DMS 273 (cell line): ENCODE results near the gene FOXN3.
A peak's percentile ranks its signal among the peaks of the same experiment; 100 is the strongest.
"Not testable (repeated sequence)": the region's sequence is repeated elsewhere in the genome, so short reads cannot be mapped to it uniquely, and the experiment has no call there.

Experiments
- DNase-seq: peaks from one replicate; lab custom pipeline; 2025; ENCODE audit not compliant: unreplicated experiment; lab: John Stamatoyannopoulos, UW

Gene FOXN3

DNA sequence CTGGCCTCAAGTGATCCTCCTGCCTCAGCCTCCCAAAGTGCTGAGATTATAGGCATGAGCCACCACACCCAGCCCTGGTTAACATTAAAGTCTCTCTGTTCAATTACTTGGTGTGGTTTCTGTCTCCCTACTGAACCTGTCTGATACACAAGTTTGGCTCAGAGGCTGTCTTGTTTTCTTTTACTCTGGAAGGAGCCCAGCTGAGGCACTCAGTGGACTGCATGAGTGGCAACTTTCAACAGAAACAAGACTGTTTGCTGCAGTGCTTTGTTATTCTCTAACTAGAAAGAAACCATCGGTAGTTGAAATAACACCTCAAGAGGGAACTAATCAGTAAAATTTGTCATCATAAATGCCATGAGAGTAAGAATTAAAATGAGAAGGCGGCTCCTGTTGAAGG is 238.7 kb downstream of the FOXN3 start:
- no peak for DNase-seq

DNA sequence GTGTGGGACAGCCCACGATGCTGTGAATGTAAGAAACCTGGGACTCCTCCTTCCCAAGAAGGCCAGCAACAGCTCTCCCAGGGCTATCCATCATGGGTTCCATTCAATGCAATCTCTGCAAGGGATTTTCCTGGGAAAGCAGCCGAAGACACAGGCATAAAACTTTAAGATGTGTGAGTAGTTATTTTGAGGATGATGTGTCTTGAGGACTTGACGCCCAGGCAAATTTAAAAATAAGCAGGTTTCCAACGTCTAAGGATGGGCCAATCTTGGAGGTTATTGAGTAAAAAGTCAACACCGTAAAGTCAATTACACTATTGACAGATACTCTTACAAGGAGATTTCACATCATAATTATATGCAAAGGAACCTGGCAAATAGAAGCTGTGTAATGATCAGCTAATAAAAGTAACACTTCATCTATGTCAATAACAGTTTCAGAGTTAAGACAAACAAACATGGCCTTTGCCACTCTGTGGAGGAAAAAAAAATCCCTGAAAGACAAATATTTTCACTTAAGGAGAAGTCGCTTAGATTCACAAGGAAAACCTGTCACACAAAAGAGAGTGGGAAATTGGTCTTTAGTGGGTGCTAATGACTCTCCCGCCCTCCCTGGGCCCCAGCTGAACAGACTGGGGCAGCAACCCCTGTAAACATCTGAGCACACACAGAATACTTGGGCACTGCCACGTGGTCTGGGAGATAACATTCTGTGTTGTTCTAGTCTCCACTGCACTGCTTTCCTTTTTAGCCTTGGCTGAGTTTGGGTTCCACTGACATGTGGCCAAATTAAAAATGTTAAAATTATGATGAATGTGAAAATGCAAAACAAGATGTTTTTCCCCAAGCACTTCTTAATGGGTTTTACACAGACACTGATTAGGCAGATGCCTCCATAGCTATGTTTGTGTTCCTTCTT is 240.9 kb downstream of the FOXN3 start:
- DNase-seq = no peak

DNA sequence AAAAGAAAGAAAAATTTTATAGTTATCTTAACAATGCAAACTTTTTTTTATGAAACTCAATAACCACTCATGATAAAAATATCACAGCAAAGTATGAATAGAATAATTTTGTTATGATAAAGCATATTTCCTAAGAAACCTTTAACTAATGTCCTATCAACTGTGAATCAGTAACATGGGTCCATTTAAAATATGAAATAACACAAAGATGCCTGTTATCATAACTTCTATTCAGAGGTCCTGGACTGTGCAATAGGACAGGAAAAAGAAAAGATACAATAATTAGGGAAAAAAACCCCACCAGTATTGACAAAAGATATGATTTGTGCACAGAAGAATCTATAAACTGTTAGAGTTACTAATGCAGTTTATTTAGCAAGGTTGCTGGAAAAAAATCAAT is 245.4 kb downstream of the FOXN3 start:
- DNase-seq = no peak

DNA sequence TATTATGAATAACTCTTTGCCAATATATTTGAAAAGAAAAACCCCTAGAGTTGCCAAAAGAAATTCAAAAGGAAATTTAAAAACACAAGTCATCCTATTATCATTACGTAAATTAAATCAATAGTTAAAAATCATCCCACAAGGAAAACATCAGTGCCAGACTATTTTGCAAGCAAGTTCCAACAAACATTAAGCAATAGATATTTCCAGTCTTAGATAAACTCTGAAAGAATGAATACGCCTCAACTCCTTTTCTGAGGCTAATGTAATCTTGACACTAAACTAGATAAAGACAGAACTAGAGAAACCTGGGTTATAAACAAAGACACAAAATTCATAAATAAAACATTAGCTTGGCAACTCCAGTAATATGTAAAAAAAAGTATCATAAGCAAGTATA is 245.9 kb downstream of the FOXN3 start:
- DNase-seq = no peak

DNA sequence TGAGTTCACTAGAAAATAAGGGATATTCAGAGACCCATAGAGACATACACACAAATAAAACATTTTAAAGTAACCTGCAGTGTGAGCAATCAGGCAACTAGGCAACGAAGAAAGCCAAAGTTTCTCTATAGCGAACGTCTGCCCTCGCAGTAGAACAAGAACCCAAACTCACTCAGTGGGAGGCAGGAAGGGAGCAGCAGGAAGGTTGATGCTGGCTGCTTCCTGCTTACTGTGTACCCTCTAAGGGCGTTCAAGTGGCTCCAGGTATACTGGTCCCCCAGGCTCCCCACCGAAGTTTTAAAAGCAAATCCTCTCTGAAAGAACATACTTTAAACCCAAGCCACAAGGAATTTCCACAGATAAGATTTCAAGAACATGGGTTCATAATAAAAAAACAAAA is 249.3 kb downstream of the FOXN3 start:
- no peak for DNase-seq

DNA sequence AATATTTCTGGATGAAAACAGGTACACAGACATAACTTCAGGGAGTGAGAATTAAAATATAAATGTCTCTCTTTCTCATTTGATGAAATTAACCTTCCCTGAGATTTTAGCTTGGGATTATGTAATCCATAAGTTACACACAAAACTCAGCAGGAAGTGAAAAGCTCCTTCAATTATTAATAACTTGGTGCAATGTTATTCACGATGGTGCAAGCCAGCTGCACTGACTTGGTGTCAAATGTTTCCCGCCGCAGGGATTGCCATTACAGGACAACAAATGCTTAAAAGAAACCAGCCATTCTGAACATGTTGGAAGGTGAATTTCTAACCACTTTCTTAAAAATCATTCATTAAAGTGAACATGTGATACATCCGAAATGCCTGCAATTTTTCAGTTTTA is 250.4 kb downstream of the FOXN3 start:
- no peak for DNase-seq

DNA sequence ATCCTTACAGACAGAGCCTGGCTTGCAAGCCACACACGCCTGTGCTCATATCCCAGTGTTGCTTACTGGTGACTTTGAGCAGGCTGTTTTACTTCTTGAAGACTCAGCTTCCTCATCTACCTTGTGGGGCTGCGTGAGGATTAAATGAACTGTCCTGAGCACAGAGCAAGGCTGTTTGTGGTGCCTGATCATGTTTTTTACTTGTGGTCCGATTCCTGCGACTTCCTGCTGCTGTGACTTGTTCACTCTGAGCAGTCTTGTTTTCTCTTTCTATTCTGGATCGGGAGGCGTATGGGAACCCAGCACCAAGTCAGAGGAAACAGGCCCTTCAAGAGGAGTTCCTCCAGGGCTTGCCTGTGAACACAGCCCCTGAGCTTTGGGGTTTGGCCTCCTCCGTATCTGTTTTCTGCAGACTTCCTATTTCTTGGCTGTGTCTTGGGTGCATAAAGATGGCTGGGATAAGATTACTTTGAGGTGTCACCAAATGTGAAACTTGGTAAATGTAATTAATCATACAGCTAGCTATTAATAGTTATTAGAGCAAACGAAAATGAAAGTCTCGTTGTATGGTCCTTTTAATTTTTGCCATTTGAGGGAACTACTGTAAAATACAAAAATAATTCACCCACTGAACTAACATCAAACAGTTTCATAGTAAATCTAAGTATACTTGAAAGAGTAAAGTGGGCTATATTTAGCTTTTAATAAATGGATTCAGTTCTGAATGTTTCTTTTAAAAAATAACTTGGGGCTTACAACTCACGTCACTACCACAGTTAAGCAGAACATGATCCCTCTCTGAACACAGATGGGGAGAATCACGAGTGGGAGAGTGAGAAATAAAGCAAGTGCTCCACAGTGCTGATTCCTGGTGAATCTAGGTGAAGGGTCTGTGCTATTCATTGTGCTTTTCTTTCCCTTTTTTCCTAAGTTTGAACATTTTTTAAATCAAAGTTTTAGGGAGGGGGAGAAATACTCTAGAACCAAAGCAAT is 251.5 kb downstream of the FOXN3 start:
- no peak for DNase-seq

DNA sequence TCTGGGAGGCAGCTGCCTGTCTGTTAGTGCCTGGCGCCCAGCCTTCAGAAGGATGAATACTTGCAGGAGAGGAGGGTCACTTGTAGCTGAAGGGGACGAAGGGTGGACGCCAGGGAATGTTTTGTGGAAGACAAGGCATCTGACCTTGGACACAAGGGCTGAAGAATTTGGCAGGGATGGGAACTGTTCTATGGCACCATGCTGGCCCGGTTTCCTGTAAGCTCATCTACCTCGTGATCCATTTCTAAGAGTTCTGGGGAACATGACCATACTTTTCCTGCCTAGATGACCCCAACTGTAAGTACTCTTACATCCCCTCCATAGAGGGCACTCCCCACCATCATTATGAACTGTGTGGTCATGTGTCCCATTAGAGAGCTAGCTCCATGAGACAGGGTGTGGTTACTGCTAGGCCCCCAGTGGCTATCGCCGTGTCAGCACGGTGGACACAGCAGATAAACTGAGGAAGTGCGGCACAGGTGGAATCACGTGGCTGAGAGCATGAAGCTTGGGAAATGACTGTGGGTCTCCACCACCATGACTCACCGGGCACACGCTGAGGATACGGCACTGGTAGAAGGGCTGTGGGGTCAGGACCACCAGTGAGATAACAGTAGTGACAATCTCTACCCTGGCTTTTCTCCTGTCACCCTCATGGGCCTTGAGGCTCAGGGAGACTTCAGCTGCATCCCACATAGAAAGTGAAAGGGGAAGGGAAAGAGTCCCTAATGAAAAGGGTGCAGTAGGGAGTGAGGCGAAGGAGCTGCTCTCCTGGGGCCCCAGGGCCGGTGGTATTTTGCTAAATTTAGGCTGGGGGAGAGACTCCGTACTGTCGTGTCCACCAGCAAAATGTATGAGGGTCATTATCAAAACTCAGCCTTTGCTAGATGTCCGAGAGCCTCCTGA is 252.6 kb downstream of the FOXN3 start:
- no peak for DNase-seq

DNA sequence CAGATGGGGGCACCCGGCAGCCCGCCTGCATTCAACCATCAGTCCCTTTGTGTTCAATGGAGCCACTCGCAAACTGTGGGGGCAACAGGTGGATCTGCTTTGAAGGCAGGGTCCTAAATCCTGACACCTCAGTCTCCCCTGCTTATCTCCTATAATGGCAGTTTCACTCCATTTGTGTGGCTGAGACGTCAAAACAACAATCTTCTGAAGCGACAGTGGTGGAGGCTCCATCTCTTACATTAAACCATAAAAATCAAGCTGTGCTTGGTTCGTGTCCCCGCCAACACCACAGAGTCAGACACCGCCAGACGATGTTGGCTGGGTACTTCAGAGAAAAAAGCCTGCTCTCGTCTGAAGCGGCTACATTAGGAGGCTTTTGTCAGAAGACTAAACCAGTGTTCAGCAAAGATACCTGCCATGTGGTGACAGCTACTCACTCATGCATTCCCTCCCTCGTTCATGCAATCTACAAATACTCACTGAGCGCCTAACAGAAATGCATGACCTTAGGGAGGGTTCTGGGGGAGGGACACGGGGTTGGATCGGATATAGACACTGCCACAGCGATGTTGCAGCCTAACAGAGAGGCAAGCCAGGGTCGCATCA is 253.9 kb downstream of the FOXN3 start:
- DNase-seq = no peak

DNA sequence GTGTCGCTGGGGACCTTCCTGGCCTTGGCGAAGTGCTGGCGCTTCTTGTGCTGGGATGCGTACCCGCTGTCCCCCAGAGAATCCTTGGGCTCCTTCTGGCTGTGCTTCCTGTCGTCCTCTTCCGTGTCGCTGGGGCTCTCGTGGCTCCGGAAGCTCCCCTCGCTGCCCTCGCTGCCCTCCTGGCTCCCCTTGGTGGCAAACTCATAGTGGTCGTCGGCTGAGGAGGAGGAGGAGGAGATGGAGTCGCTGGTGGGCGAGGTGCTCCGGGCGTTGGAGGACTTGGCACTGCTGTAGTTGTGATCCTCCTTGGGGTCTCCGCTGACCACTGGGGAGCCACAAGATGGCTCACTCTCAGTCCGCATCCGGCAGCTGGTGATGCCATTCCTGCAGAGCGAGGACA is 254.4 kb downstream of the FOXN3 start:
- no peak for DNase-seq

DNA sequence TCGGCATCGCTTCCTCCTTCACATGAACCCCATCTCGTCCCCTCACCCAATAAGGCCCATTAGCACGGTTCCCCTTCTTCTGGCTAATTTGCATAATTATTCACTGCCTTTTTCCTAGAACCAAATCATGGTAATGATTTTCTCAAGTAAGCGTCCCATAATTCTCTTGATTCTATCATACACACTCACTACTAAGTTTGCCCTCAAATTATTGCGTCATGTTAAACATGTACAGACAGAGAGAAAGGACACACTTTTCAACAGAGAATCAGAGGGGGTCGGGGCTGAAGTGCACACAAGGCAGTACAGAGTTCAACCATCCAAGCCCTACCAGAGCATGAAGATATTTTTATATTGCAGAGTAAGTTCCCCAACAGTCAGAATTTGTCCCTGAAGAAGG is 256.6 kb downstream of the FOXN3 start:
- DNase-seq = no peak

DNA sequence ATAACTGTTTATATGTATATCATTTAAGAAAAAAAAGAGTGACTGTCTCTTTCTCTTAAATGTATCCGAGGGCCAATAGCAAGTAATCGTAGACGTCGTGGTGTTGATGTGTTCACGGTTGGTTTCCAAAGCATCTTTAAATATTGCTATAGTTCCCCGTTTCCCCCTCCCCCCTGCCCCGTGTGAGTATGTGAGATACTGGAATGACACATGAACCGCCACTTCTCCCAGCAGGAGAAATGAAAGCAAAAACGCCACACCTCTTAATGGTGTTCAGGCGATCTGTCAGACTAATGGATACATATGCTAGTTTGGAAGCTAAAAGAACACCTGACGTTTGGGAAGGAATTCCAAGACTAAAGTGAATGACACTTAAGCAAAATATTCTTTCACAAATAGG is 258.3 kb downstream of the FOXN3 start:
- no peak for DNase-seq

DNA sequence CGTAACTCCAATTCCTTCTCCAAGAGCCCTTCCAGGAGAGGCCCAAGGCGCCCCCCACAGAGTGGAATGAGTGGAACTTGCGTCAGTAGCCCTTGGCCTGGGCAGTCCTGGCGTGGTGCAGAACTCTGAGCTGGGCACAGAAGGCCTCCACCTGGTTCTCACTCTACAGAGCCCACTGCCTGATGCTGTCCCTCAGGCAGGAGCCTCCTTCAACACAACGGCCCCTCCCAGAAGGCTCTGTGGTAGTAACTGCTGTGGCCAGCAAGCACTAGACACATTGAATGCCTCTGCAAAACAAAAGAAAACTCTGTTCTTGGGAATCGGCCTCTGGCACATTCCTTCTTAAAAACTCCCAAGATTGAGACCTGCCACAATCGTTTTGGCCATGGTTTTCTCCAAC is 258.9 kb downstream of the FOXN3 start:
- not testable (repeated sequence) for DNase-seq

DNA sequence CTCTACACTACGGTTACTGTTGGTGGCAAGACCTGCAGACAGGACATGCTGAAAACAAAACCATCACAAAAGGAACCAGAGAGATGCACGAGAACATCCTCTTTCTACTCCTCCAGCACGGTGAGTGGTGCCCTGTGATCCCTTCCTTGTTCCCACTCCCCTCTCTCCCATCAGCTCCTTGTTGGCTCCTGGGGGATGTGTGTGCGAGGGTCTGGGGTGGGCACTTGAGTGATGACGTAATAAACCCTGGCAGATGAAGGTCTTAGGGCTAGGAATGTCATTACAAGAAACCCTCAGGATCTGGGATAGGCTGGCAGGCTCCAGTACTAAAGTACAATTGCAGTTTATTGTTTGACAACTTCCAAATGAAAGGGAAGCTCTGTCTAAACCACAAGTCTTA is 261.5 kb downstream of the FOXN3 start:
- no peak for DNase-seq

DNA sequence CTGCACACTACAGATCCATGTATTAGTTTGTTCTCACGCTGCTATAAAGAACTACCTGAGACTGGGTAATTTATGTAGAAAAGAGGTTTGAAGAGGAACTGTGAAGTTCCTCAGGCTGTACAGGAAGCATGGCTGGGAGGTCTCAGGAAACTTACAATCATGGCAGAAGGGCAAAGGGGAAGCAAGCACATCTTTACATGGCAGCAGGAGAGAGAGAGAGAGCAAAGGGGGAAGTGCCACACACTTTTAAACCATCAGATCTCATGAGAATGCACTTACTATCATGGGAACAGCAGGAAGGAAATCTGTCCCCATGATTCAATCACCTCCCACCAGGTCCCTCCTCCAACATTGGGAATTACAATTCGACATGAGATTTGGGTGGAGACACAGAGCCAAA is 265.3 kb downstream of the FOXN3 start:
- not testable (repeated sequence) for DNase-seq

DNA sequence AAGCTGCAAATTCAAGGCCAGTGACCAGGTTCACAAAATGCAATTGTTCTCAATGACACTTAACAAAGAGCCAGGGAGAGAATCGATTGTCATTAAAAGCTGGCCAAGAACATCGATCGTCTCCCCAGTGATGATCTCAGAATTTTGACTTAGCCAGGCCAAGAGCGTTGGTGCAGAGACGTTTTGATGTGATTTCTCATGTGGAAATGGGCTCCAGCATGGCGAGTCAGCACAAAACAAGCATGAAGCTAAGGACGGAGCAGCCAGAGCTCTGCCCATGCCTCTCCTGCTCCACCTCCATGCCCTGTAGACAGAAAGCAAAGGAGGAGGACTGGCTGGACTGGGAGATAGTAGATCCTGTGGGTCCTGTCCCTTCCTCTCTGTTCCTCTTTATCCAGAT is 270.8 kb downstream of the FOXN3 start:
- DNase-seq = no peak

DNA sequence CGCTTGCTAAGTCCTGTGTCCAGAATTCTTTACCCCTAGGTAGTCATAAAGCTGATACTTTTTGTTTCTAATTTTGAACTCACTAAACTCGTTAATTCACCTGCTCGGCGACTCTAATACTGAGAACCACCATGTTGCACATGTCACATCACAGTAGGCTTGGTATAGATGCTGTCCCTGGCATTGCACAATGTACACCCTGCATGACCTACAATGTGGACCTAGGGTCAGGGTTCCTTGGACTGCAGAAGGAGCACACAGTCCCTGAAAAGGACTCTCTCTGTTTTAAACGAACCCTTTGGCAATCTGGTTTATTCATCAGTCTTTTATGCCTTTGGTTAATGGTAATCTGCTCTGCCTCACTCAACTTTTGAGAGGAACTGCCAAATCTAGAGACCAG is 272.4 kb downstream of the FOXN3 start:
- no peak for DNase-seq

DNA sequence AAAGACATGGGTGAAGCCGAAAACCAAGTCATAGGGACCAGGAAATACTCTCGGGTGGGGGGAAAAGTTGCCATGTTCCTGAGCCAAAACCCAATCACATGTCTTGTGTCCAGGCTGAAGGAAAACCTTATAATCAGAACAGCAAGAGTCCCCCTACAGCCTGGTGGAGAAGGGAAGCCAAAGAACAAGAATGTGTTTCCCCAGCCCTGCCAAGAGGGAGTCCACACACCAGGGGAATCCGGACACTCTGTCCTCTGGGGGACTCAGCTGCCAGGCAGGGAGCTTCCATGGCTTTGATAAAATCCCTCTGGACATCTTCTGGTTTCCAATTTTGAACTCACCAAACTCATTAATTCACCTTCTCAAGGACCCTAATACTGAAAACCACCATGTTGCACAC is 273.0 kb downstream of the FOXN3 start:
- DNase-seq = no peak

DNA sequence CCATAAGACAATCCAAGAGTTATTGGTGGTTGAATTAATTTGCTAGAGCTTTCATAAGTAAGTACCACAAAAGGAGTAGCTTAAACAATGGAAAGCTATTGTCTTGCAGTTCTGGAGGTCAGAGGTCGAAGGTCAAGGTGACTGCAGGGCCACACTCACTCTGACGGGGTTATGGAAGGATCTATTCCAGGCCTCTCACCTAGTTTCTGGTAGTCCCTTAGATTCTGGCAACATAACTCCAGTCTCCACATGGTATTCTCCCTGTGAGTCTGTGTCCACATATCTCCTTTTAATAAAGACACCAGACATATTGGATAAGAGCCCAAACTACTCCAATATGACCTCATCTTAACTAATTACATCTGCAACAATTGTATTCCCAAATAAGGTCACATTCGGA is 273.4 kb downstream of the FOXN3 start:
- peak; percentile 40 for DNase-seq

DNA sequence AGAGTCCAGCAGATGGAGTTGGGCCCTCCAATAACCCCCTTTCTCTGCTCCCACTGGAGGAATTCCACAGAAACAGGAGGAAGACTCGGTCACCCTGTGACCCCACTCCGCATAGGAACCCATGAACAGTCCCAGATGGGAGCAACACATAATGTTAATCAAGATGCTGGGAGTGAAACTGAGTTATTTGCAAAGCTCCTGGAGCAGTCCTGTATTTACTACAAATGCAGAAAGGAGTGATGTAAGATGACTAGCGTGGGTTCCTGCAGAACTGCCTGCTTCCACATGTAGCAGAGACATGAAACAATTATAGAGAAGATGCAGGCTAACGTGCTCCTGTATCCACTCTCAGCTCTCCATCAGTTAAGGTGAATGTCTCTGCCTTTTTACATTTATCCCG is 274.7 kb downstream of the FOXN3 start:
- DNase-seq = no peak
